Esophagus squamous epithelium (tissue), 5 donors: Measurements from ENCODE around the gene PXDC1. TPM values are rescaled to one million over a fixed set of nuclear protein-coding genes. Genes with fewer than 3 reads are reported as not detected.

ENCODE experiments used
- DNase-seq: peaks from one replicate; lab custom pipeline; 2025; lab: John Stamatoyannopoulos, UW
- H3K27ac ChIP-seq, 4 donors: fragments of 200-600 bp; sonication (generic); one replicate each; pipeline ENCODE4 v1.5.1; 2016 to 2019; ENCODE audit warnings: mild to moderate bottlenecking in 1 of 4
- H3K27me3 ChIP-seq, 4 donors: fragments of 200-600 bp; sonication (generic); 1 replicate in 3 of 4; 2 replicates in 1 of 4; pipeline versions ENCODE4 v1.5.1 to v1.6.0; 2017 to 2021; ENCODE audit warnings: antibody characterized with exemption in 1 of 4
- H3K36me3 ChIP-seq, 3 donors: fragments of 200-600 bp; sonication (generic); one replicate each; pipeline ENCODE4 v1.5.1; 2016 to 2019
- H3K4me1 ChIP-seq, 3 donors: fragments of 200-600 bp; sonication (generic); one replicate each; pipeline ENCODE4 v1.5.1; 2017 to 2019
- H3K4me3 ChIP-seq, 4 donors: fragments of 200-600 bp; sonication (generic); 1 replicate in 3 of 4; 2 replicates in 1 of 4; pipeline ENCODE4 v1.5.1; 2016 to 2019; ENCODE audit warnings: mild to moderate bottlenecking in 2 of 4, moderate library complexity in 1 of 4
- H3K9me3 ChIP-seq, 3 donors: fragments of 200-600 bp; sonication (generic); one replicate each; pipeline ENCODE4 v1.5.1; 2016 to 2019
- CTCF ChIP-seq, 6 experiments: fragments of 450-650 bp in 4 of 6; fragments of 200-600 bp in 2 of 6; sonication (generic) in 2 of 6; IDR thresholded peaks; one replicate each; pipeline ENCODE4 v1.5.1; 2016 to 2019; ENCODE audit warnings: antibody characterized with exemption in 6 of 6, mild to moderate bottlenecking in 4 of 6, moderate library complexity in 4 of 6
- POLR2A ChIP-seq, 4 donors: fragments of 450-650 bp; IDR thresholded peaks; one replicate each; pipeline ENCODE4 v1.6.1; 2017; ENCODE audit warnings: antibody characterized with exemption in 4 of 4, mild to moderate bottlenecking in 4 of 4, moderate library complexity in 3 of 4
- WGBS, 2 donors: methylation state at CpG; one replicate each; pipeline ENCODE4 v1.1.5; 2018; 5-methylcytosine and 5-hydroxymethylcytosine counted together
- intact Hi-C: fragments of 100-400 bp; cut with DNase I; formaldehyde crosslinking; loops from one replicate; pipeline ENCODE4 v1.15.0; 2022
- total RNA-seq, 4 donors: library from RNA; depleted of rRNA; stranded (reverse); fragments of >200 nt; gene quantifications; one replicate each; pipeline ENCODE4 v1.1.0, GENCODE V29; 2016
- donor health status: DM: yes; HTN: yes; CAD: no.

The PXDC1 gene
- total RNA-seq, 4 donors from 2014 or later: 12.1 to 58.0 (median 24.0) TPM

- Histone ChIP-seq H3K27ac (peak overlapping the region; percentile 92 to 98 (median 96)), H3K4me1 (peaks cover 22 to 91% (median 53%) of the 10 kb centered on the region in 3 donors), H3K9me3 (no peaks in the 10 kb centered on the region), H3K36me3 (peaks cover 0 to 6% (median 0%) of the 10 kb centered on the region in 3 donors), H3K4me3 (peak overlapping the region; percentile 55 to 97 (median 82)), H3K27me3 (peaks cover 0 to 12% (median 0%) of the 10 kb centered on the region in 4 donors)
- DNase-seq: no peak
- intact Hi-C loops: loop anchor here (5.0 to 10.0 kb wide), 2 partner anchors 96 to 243 kb away; partner anchors contain the start of gene FAM50B
- 46 to 67% methylated on average over 13 to 24 of the region's 24 CpGs for WGBS, 2 donors
- no peak for TF ChIP-seq CTCF (IDR thresholded peaks at IDR 0.05)
- TF ChIP-seq POLR2A (IDR thresholded peaks at IDR 0.05): no peak
Observed at GRCh38 chr6:3749067-3749841, 2.3 kb downstream of the PXDC1 start.

- intact Hi-C loops: loop anchor here (5.0 to 10.0 kb wide), 2 partner anchors 96 to 244 kb away; partner anchors contain the start of gene FAM50B
- Histone ChIP-seq H3K4me3 (peak overlapping the region; percentile 55 to 97 (median 82)), H3K27me3 (peaks cover 0 to 12% (median 0%) of the 10 kb centered on the region in 4 donors), H3K36me3 (peaks cover 0 to 6% (median 0%) of the 10 kb centered on the region in 3 donors), H3K9me3 (no peaks in the 10 kb centered on the region), H3K4me1 (peaks cover 22 to 95% (median 61%) of the 10 kb centered on the region in 3 donors), H3K27ac (peak overlapping the region; percentile 92 to 98 (median 96))
- TF ChIP-seq POLR2A (IDR thresholded peaks at IDR 0.05) (no peak), CTCF (IDR thresholded peaks at IDR 0.05) (peak; percentile 28 to 79 (median 56))
- no peak for DNase-seq
- 44 to 48% methylated on average over 12 of the region's 12 CpGs for WGBS, 2 donors
Observed at GRCh38 chr6:3748208-3749066, 3.1 kb downstream of the PXDC1 start.

- DNase-seq: no peak
Observed at GRCh38 chr6:3747100-3747737, 4.3 kb downstream of the PXDC1 start.

GRCh38 chr6:3746696-3747095, 4.8 kb downstream of the PXDC1 start:
- no peak overlapping the region for H3K4me3 ChIP-seq
- no peak for DNase-seq
- no peaks in the 10 kb centered on the region for H3K9me3 ChIP-seq
- H3K27me3 ChIP-seq: peaks cover 0 to 7% (median 0%) of the 10 kb centered on the region in 4 donors
- H3K27ac ChIP-seq: peak overlapping the region in 3 of 4 donors; percentile 18 to 70 (median 65)
- WGBS, 2 donors: 86 to 100% methylated on average over 1 to 5 of the region's 8 CpGs
- H3K36me3 ChIP-seq: peaks cover 0 to 6% (median 0%) of the 10 kb centered on the region in 3 donors
- TF ChIP-seq CTCF (IDR thresholded peaks at IDR 0.05) (no peak), POLR2A (IDR thresholded peaks at IDR 0.05) (no peak)
- intact Hi-C loops: loop anchor here (5.0 to 10.0 kb wide), 2 partner anchors 98 to 246 kb away; partner anchors contain the start of gene FAM50B
- H3K4me1 ChIP-seq: peaks cover 22 to 98% (median 69%) of the 10 kb centered on the region in 3 donors

More at GRCh38 chr6:3747100-3747737, 4.3 kb downstream of the PXDC1 start:
- H3K9me3 ChIP-seq: no peaks in the 10 kb centered on the region
- WGBS, 2 donors: 86% methylated on average over 11 to 12 of the region's 12 CpGs
- TF ChIP-seq POLR2A (IDR thresholded peaks at IDR 0.05) (no peak), CTCF (IDR thresholded peaks at IDR 0.05) (no peak)
- peaks cover 0 to 6% (median 0%) of the 10 kb centered on the region in 3 donors for H3K36me3 ChIP-seq
- peaks cover 0 to 9% (median 0%) of the 10 kb centered on the region in 4 donors for H3K27me3 ChIP-seq
- H3K4me1 ChIP-seq: peaks cover 22 to 95% (median 65%) of the 10 kb centered on the region in 3 donors
- intact Hi-C loops: loop anchor here (5.0 to 10.0 kb wide), 2 partner anchors 98 to 245 kb away; partner anchors contain the start of gene FAM50B
- H3K4me3 ChIP-seq: no peak overlapping the region
- H3K27ac ChIP-seq: peak overlapping the region in 3 of 4 donors; percentile 18 to 70 (median 65)
